H9 (cell line): ENCODE results near the gene CSTA. TPM values are rescaled to one million over a fixed set of nuclear protein-coding genes. Genes with fewer than 3 reads are reported as not detected.

Experiments
- DNase-seq: peaks from one replicate; pipeline ENCODE4 v3.0.0-alpha.2; 2017
- H2AFZ ChIP-seq: one replicate; pipeline ENCODE4 v1.6.1; 2013; ENCODE audit warnings: mild to moderate bottlenecking, low read length, control low read depth, moderate library complexity
- H2AK5ac ChIP-seq: 2 replicates; pipeline ENCODE4 v1.6.1; 2013; ENCODE audit warnings: low read length, control low read depth, mixed read lengths; ENCODE audit not compliant: insufficient read length
- H2BK120ac ChIP-seq: one replicate; pipeline ENCODE4 v1.6.1; 2013; ENCODE audit warnings: low read depth, mild to moderate bottlenecking, low read length, control low read depth, inconsistent platforms; ENCODE audit not compliant: poor library complexity, severe bottlenecking
- H2BK12ac ChIP-seq: 2 replicates; pipeline ENCODE4 v1.6.1; 2013; ENCODE audit warnings: low read length, control low read depth, mixed read lengths, low read depth; ENCODE audit not compliant: insufficient read length
- H2BK15ac ChIP-seq: 2 replicates; pipeline ENCODE4 v1.6.1; 2013; ENCODE audit warnings: low read depth, low read length, control low read depth
- H2BK20ac ChIP-seq: one replicate; pipeline ENCODE4 v1.6.1; 2013; ENCODE audit warnings: low read depth, mild to moderate bottlenecking, low read length, control low read depth, inconsistent platforms; ENCODE audit not compliant: poor library complexity, severe bottlenecking
- H2BK5ac ChIP-seq: 2 replicates; pipeline ENCODE4 v1.6.1; 2013; ENCODE audit warnings: low read length, control low read depth, mixed read lengths; ENCODE audit not compliant: insufficient read length
- H3K14ac ChIP-seq: 2 replicates; pipeline ENCODE4 v1.6.1; 2013; ENCODE audit warnings: low read length, control low read depth; ENCODE audit not compliant: insufficient read depth
- H3K18ac ChIP-seq: 2 replicates; pipeline ENCODE4 v1.6.1; 2013; ENCODE audit warnings: low read depth, mild to moderate bottlenecking, mixed read lengths, low read length, control low read depth; ENCODE audit not compliant: insufficient read length
- H3K23ac ChIP-seq: 2 replicates; pipeline ENCODE4 v1.6.1; 2013; ENCODE audit warnings: low read length, control low read depth, mixed read lengths, low read depth; ENCODE audit not compliant: insufficient read length
- H3K23me2 ChIP-seq: 2 replicates; pipeline ENCODE4 v1.6.1; 2013; ENCODE audit warnings: low read depth, mild to moderate bottlenecking, mixed read lengths, low read length, control low read depth; ENCODE audit not compliant: insufficient read length, poor library complexity, severe bottlenecking
- H3K27ac ChIP-seq: 2 replicates; pipeline ENCODE4 v1.5.1; 2013; ENCODE audit warnings: low read length, control low read depth, mixed read lengths, low read depth; ENCODE audit not compliant: insufficient read length
- H3K27me3 ChIP-seq: 2 replicates; pipeline ENCODE4 v1.6.1; 2013; ENCODE audit warnings: low read length, control low read depth, inconsistent platforms; ENCODE audit not compliant: insufficient read depth
- H3K4ac ChIP-seq: 2 replicates; pipeline ENCODE4 v1.6.1; 2013; ENCODE audit warnings: low read depth, mild to moderate bottlenecking, control low read depth, inconsistent platforms, low read length, moderate library complexity
- H3K4me1 ChIP-seq: 2 replicates; pipeline ENCODE4 v1.6.1; 2013; ENCODE audit warnings: low read length, control low read depth, inconsistent platforms; ENCODE audit not compliant: insufficient read depth
- H3K4me2 ChIP-seq: 2 replicates; pipeline ENCODE4 v1.6.1; 2013; ENCODE audit warnings: low read length, control low read depth, mixed read lengths; ENCODE audit not compliant: insufficient read length, insufficient read depth
- H3K56ac ChIP-seq: 2 replicates; pipeline ENCODE4 v1.6.1; 2013; ENCODE audit warnings: low read depth, mild to moderate bottlenecking, mixed read lengths, low read length, control low read depth; ENCODE audit not compliant: insufficient read length
- H3K79me1 ChIP-seq: 2 replicates; pipeline ENCODE4 v1.6.1; 2013; ENCODE audit warnings: low read depth, mild to moderate bottlenecking, moderate library complexity, low read length, control low read depth, inconsistent platforms; ENCODE audit not compliant: insufficient read depth, poor library complexity, severe bottlenecking
- H3K79me2 ChIP-seq: 2 replicates; pipeline ENCODE4 v1.6.1; 2013; ENCODE audit warnings: low read length, control low read depth, inconsistent platforms; ENCODE audit not compliant: insufficient read depth
- H3K9ac ChIP-seq: 2 replicates; pipeline ENCODE4 v1.6.1; 2013; ENCODE audit warnings: low read length, control low read depth, mixed read lengths; ENCODE audit not compliant: insufficient read length; ENCODE audit errors: extremely low read depth
- H3K9me3 ChIP-seq: one replicate; pipeline ENCODE4 v1.6.1; 2013; ENCODE audit warnings: low read depth, low read length, inconsistent platforms; ENCODE audit not compliant: control insufficient read depth
- H3T11ph ChIP-seq: one replicate; pipeline ENCODE4 v1.6.1; 2013; ENCODE audit warnings: mild to moderate bottlenecking, low read length, control low read depth, inconsistent platforms
- H4K20me1 ChIP-seq: one replicate; pipeline ENCODE4 v1.6.1; 2013; ENCODE audit not compliant: control insufficient read depth, insufficient read length, insufficient read depth
- H4K5ac ChIP-seq: 2 replicates; pipeline ENCODE4 v1.6.1; 2013; ENCODE audit warnings: low read depth, mild to moderate bottlenecking, mixed read lengths, low read length, control low read depth; ENCODE audit not compliant: insufficient read length
- H4K8ac ChIP-seq: replicated peaks from 2 replicates; pipeline ENCODE4 v1.6.1; 2013; ENCODE audit warnings: low read length, control low read depth, mixed read lengths, low read depth; ENCODE audit not compliant: insufficient read length
- H4K91ac ChIP-seq: 2 replicates; pipeline ENCODE4 v1.6.1; 2013; ENCODE audit warnings: low read depth, mild to moderate bottlenecking, moderate library complexity, mixed read lengths, low read length, control low read depth; ENCODE audit not compliant: insufficient read length
- H3K27ac Mint-ChIP-seq, 3 experiments: 2 replicates in 2 of 3; 3 replicates in 1 of 3; pipeline ENCODE4 v1.8.0; 2020 to 2021; ENCODE audit warnings: mixed read lengths in 3 of 3, mild to moderate bottlenecking in 1 of 3, moderate library complexity in 1 of 3
- H3K27me3 Mint-ChIP-seq: 2 replicates; pipeline ENCODE4 v1.8.0; 2021; ENCODE audit warnings: low read depth, mild to moderate bottlenecking, moderate library complexity, mixed read lengths
- H3K36me3 Mint-ChIP-seq, 3 experiments: 2 replicates in 2 of 3; 3 replicates in 1 of 3; pipeline ENCODE4 v1.8.0; 2020 to 2021; ENCODE audit warnings: low read depth in 3 of 3, mixed read lengths in 3 of 3; ENCODE audit not compliant: insufficient read depth in 1 of 3
- H3K4me1 Mint-ChIP-seq, 2 experiments: 2 replicates each; pipeline ENCODE4 v1.8.0; 2020; ENCODE audit warnings: mixed read lengths in 2 of 2
- H3K4me3 Mint-ChIP-seq, 2 experiments: 2 replicates in 1 of 2; 3 replicates in 1 of 2; pipeline ENCODE4 v1.8.0; 2020 to 2021; ENCODE audit warnings: mild to moderate bottlenecking in 2 of 2, mixed read lengths in 2 of 2, moderate library complexity in 1 of 2
- H3K9me3 Mint-ChIP-seq, 2 experiments: 2 replicates in 1 of 2; 3 replicates in 1 of 2; pipeline ENCODE4 v1.8.0; 2020; ENCODE audit warnings: mild to moderate bottlenecking in 2 of 2, mixed read lengths in 2 of 2, moderate library complexity in 1 of 2
- WGBS: extraction: QIAGEN DNeasy Blood & Tissue Kit; methylation state at CpG from one replicate; pipeline ENCODE4 v1.1.7; 2013; ENCODE audit warnings: missing lambda C conversion rate, low lambda C conversion rate, mixed read lengths; ENCODE audit not compliant: insufficient read length; ENCODE audit errors: extremely low coverage; 5-methylcytosine and 5-hydroxymethylcytosine counted together
- total RNA-seq: library from RNA; stranded (reverse); gene quantifications from 2 replicates; pipeline ENCODE4 v1.2.1, GENCODE V29; 2021
- TF ChIP-seq, protein P1 (sequence below): fragments of 200-600 bp; sonication (generic); conservative IDR thresholded peaks from 3 replicates; pipeline ENCODE4 v1.8.0; 2021; ENCODE audit warnings: antibody characterized with exemption, mild to moderate bottlenecking

CSTA gene
- total RNA-seq, 1 experiment from 2014 or later: not detected

DNA sequence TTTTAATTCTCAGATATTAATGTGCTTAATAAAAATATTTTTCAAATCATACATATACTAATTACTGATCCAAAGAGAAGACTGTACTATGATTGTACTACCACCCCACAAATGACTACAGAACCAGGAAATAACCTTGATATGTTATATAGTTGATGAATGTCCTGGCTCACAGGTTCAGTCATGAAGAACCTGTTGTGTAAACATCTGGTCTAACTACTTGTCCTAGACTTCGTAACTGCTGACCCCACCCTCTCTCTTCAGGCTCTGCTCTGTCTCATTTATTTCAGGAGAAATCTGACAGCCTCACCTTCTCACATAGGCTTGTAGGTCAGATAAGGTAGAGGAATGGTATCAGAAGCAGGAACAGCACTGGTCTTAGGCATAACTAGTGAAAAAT lies 14.7 kb upstream of the CSTA start:
- no peaks in the 10 kb centered on the region for H3K9me3 ChIP-seq
- H3K4ac ChIP-seq: no peak overlapping the region
- H2BK5ac ChIP-seq: no peak overlapping the region
- no peaks in the 10 kb centered on the region for H3K4me1 ChIP-seq
- H2BK12ac ChIP-seq: no peak overlapping the region
- no peak overlapping the region for H4K8ac ChIP-seq
- no peaks in the 10 kb centered on the region for H3K79me2 ChIP-seq
- H2BK120ac ChIP-seq: no peak overlapping the region
- no peak overlapping the region for H3K18ac ChIP-seq
- H3K56ac ChIP-seq: no peak overlapping the region
- no CpG with 5 or more reads among the region's 1 CpG for WGBS
- no peak overlapping the region for H4K5ac ChIP-seq
- no peak overlapping the region for H2BK15ac ChIP-seq
- H3K27me3 Mint-ChIP-seq: peaks cover 2% of the 10 kb centered on the region
- H4K91ac ChIP-seq: no peak overlapping the region
- H3K79me1 ChIP-seq: no peaks in the 10 kb centered on the region
- no peaks in the 10 kb centered on the region for H4K20me1 ChIP-seq
- H3T11ph ChIP-seq: no peak overlapping the region
- H2BK20ac ChIP-seq: no peak overlapping the region
- H3K36me3 Mint-ChIP-seq: no peaks in the 10 kb centered on the region; a peak in 1 of 7 replicates
- no peak overlapping the region for H3K23ac ChIP-seq
- no peak overlapping the region for H3K9ac ChIP-seq
- H3K14ac ChIP-seq: no peak overlapping the region
- peaks cover 4 to 8% of the 10 kb centered on the region in 2 experiments for H3K4me1 Mint-ChIP-seq
- no peaks in the 10 kb centered on the region for H3K27me3 ChIP-seq
- no peak overlapping the region for H3K27ac Mint-ChIP-seq
- no peak overlapping the region for H3K4me3 Mint-ChIP-seq
- no peak for DNase-seq
- H3K4me2 ChIP-seq: no peak overlapping the region
- TF ChIP-seq, protein P1, sequence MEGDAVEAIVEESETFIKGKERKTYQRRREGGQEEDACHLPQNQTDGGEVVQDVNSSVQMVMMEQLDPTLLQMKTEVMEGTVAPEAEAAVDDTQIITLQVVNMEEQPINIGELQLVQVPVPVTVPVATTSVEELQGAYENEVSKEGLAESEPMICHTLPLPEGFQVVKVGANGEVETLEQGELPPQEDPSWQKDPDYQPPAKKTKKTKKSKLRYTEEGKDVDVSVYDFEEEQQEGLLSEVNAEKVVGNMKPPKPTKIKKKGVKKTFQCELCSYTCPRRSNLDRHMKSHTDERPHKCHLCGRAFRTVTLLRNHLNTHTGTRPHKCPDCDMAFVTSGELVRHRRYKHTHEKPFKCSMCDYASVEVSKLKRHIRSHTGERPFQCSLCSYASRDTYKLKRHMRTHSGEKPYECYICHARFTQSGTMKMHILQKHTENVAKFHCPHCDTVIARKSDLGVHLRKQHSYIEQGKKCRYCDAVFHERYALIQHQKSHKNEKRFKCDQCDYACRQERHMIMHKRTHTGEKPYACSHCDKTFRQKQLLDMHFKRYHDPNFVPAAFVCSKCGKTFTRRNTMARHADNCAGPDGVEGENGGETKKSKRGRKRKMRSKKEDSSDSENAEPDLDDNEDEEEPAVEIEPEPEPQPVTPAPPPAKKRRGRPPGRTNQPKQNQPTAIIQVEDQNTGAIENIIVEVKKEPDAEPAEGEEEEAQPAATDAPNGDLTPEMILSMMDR: no peak
- H3K9me3 Mint-ChIP-seq: no peaks in the 10 kb centered on the region
- H3K27ac ChIP-seq: no peak overlapping the region
- no peak overlapping the region for H2AFZ ChIP-seq
- no peaks in the 10 kb centered on the region for H3K23me2 ChIP-seq
- no peak overlapping the region for H2AK5ac ChIP-seq
